HL-60 (cell line): ENCODE results near the gene C11orf86.

Experiments
- CTCF ChIP-seq: IDR thresholded peaks from one replicate; pipeline ENCODE4 v1.5.1; 2011; ENCODE audit warnings: low read length, control low read depth, inconsistent platforms; ENCODE audit not compliant: insufficient read depth
- POLR2AphosphoS5 ChIP-seq: IDR thresholded peaks from 2 replicates; pipeline ENCODE4 v1.6.1; 2012; ENCODE audit warnings: low read depth
- SPI1 ChIP-seq: IDR thresholded peaks from 2 replicates; pipeline ENCODE4 v1.6.1; 2012; ENCODE audit warnings: low read depth, mild to moderate bottlenecking, borderline replicate concordance

GRCh38 chr11:66979336-66979980 lies 4.4 kb downstream of the C11orf86 start:
- no peak for TF ChIP-seq CTCF
- no peak for TF ChIP-seq SPI1
- TF ChIP-seq POLR2AphosphoS5 = no peak
